Mesenchymal stem cell (in vitro differentiated cells and primary cell): ENCODE measurements around the gene FAT1.

Experiments
- DNase-seq: peaks from one replicate; pipeline ENCODE4 v3.0.0-alpha.2; 2013
- H2AFZ ChIP-seq: one replicate; pipeline ENCODE4 v1.6.1; 2013; ENCODE audit warnings: low read depth, mild to moderate bottlenecking, control low read depth, inconsistent platforms, low read length, moderate library complexity
- H2AK5ac ChIP-seq: 2 replicates; pipeline ENCODE4 v1.6.1; 2013; ENCODE audit warnings: low read length, moderate library complexity, mild to moderate bottlenecking, inconsistent platforms; ENCODE audit not compliant: severe bottlenecking
- H2BK120ac ChIP-seq: one replicate; pipeline ENCODE4 v1.6.1; 2013; ENCODE audit warnings: low read depth, mild to moderate bottlenecking, inconsistent platforms, low read length, moderate library complexity
- H2BK12ac ChIP-seq, 2 experiments: one replicate each; pipeline ENCODE4 v1.6.1; 2013; ENCODE audit warnings: inconsistent platforms in 2 of 2, low read length in 2 of 2, mild to moderate bottlenecking in 2 of 2, moderate library complexity in 2 of 2, control low read depth in 1 of 2
- H2BK15ac ChIP-seq: one replicate; pipeline ENCODE4 v1.6.1; 2013; ENCODE audit warnings: mild to moderate bottlenecking, low read depth, inconsistent platforms; ENCODE audit not compliant: poor library complexity, severe bottlenecking
- H2BK5ac ChIP-seq: 2 replicates; pipeline ENCODE4 v1.6.1; 2013; ENCODE audit warnings: low read depth, mild to moderate bottlenecking, low read length, control low read depth, inconsistent platforms; ENCODE audit not compliant: poor library complexity, severe bottlenecking
- H3K14ac ChIP-seq, 2 experiments: one replicate each; pipeline ENCODE4 v1.6.1; 2013; ENCODE audit warnings: inconsistent platforms in 2 of 2, low read length in 2 of 2, control low read depth in 1 of 2, mild to moderate bottlenecking in 1 of 2, moderate library complexity in 1 of 2
- H3K18ac ChIP-seq, 2 experiments: one replicate each; pipeline ENCODE4 v1.6.1; 2013; ENCODE audit warnings: inconsistent platforms in 2 of 2, low read length in 2 of 2, control low read depth in 1 of 2, low read depth in 1 of 2, mild to moderate bottlenecking in 1 of 2
- H3K23ac ChIP-seq, 2 experiments: one replicate each; pipeline ENCODE4 v1.6.1; 2013; ENCODE audit warnings: inconsistent platforms in 2 of 2, low read length in 2 of 2, mild to moderate bottlenecking in 2 of 2, moderate library complexity in 2 of 2, control low read depth in 1 of 2
- H3K27ac ChIP-seq: 2 replicates; pipeline ENCODE4 v1.5.1; 2013; ENCODE audit warnings: mild to moderate bottlenecking, moderate library complexity, low read length, control low read depth, inconsistent platforms; ENCODE audit not compliant: poor library complexity, severe bottlenecking
- H3K27me3 ChIP-seq, 2 experiments: 2 replicates each; pipeline versions ENCODE4 v1.6.1 to v1.7.0; 2013; ENCODE audit warnings: low read length in 2 of 2, mild to moderate bottlenecking in 2 of 2, moderate library complexity in 2 of 2, control low read depth in 1 of 2, inconsistent platforms in 1 of 2; ENCODE audit not compliant: control insufficient read depth in 1 of 2, insufficient read depth in 1 of 2
- H3K36me3 ChIP-seq, 2 experiments: 2 replicates each; pipeline versions ENCODE4 v1.6.1 to v1.7.0; 2013; ENCODE audit warnings: low read length in 2 of 2, control low read depth in 1 of 2, inconsistent platforms in 1 of 2, low read depth in 1 of 2, mild to moderate bottlenecking in 1 of 2; ENCODE audit not compliant: insufficient read depth in 2 of 2, control insufficient read depth in 1 of 2
- H3K4ac ChIP-seq, 2 experiments: one replicate each; pipeline ENCODE4 v1.6.1; 2013; ENCODE audit warnings: inconsistent platforms in 2 of 2, low read length in 2 of 2, mild to moderate bottlenecking in 2 of 2, moderate library complexity in 2 of 2, control low read depth in 1 of 2, low read depth in 1 of 2
- H3K4me1 ChIP-seq: 2 replicates; pipeline ENCODE4 v1.6.1; 2013; ENCODE audit warnings: low read depth, low read length, control low read depth; ENCODE audit not compliant: control insufficient read depth, insufficient read depth
- H3K4me2 ChIP-seq: 2 replicates; pipeline ENCODE4 v1.6.1; 2013; ENCODE audit warnings: low read length, mild to moderate bottlenecking, inconsistent platforms; ENCODE audit not compliant: poor library complexity, severe bottlenecking
- H3K4me3 ChIP-seq, 2 experiments: 2 replicates each; pipeline versions ENCODE4 v1.5.1 to v1.7.0; 2013; ENCODE audit warnings: low read length in 2 of 2, mild to moderate bottlenecking in 2 of 2, control low read depth in 1 of 2, low read depth in 1 of 2; ENCODE audit not compliant: insufficient read depth in 1 of 2
- H3K79me1 ChIP-seq: replicated peaks from 2 replicates; pipeline ENCODE4 v1.6.1; 2013; ENCODE audit warnings: mild to moderate bottlenecking, control low read depth, low read length, inconsistent platforms; ENCODE audit not compliant: poor library complexity, severe bottlenecking
- H3K9ac ChIP-seq: 2 replicates; pipeline ENCODE4 v1.7.0; 2013; ENCODE audit warnings: mild to moderate bottlenecking, low read length, moderate library complexity
- H3K9me3 ChIP-seq: 2 replicates; pipeline ENCODE4 v1.7.0; 2013; ENCODE audit warnings: mild to moderate bottlenecking, low read length; ENCODE audit not compliant: control insufficient read depth
- H4K8ac ChIP-seq: one replicate; pipeline ENCODE4 v1.6.1; 2013; ENCODE audit warnings: inconsistent platforms, mild to moderate bottlenecking, low read length, moderate library complexity
- H4K91ac ChIP-seq: one replicate; pipeline ENCODE4 v1.6.1; 2013; ENCODE audit warnings: mild to moderate bottlenecking, low read length, inconsistent platforms
- WGBS: methylation state at CpG from one replicate; pipeline ENCODE4 v1.1.7; 2013; ENCODE audit warnings: mixed read lengths; 5-methylcytosine and 5-hydroxymethylcytosine counted together

The FAT1 gene

GRCh38 chr4:186653969-186654368 lies 69.7 kb downstream of the FAT1 start:
- Histone ChIP-seq H3K4me3 (no peak overlapping the region), H3K36me3 (peaks cover 30 to 70% of the 10 kb centered on the region in 2 experiments), H3K23ac (no peak overlapping the region), H3K27ac (no peak overlapping the region), H2BK120ac (no peak overlapping the region), H3K79me1 (peaks cover 7% of the 10 kb centered on the region), H3K18ac (no peak overlapping the region), H3K4me2 (no peak overlapping the region), H4K8ac (no peak overlapping the region), H3K14ac (no peak overlapping the region), H3K4me1 (peaks cover 10% of the 10 kb centered on the region), H2AK5ac (no peak overlapping the region), H3K9me3 (no peaks in the 10 kb centered on the region), H3K4ac (no peak overlapping the region), H2BK12ac (no peak overlapping the region), H2BK15ac (no peak overlapping the region), H2AFZ (no peak overlapping the region), H3K9ac (no peak overlapping the region), H4K91ac (no peak overlapping the region), H2BK5ac (no peak overlapping the region), H3K27me3 (no peaks in the 10 kb centered on the region)
- peak; percentile 35 for DNase-seq
- WGBS = 54% methylated on average over 3 of the region's 3 CpGs

GRCh38 chr4:186651624-186652023 lies 72.0 kb downstream of the FAT1 start:
- Histone ChIP-seq H3K4me1 (peaks cover 11% of the 10 kb centered on the region), H3K9ac (no peak overlapping the region), H4K91ac (no peak overlapping the region), H3K27ac (no peak overlapping the region), H3K4ac (no peak overlapping the region), H3K4me2 (no peak overlapping the region), H3K9me3 (no peaks in the 10 kb centered on the region), H2BK120ac (no peak overlapping the region), H3K79me1 (peaks cover 13% of the 10 kb centered on the region), H2BK12ac (no peak overlapping the region), H2BK15ac (no peak overlapping the region), H3K4me3 (no peak overlapping the region), H2AFZ (no peak overlapping the region), H2AK5ac (no peak overlapping the region), H4K8ac (peak overlapping the region; percentile 8), H3K14ac (no peak overlapping the region), H2BK5ac (no peak overlapping the region), H3K23ac (no peak overlapping the region), H3K18ac (no peak overlapping the region), H3K36me3 (peaks cover 28 to 74% of the 10 kb centered on the region in 2 experiments), H3K27me3 (no peaks in the 10 kb centered on the region)
- 97% methylated on average over 21 of the region's 21 CpGs for WGBS
- DNase-seq = no peak

- no peak overlapping the region for H2BK12ac ChIP-seq
- no peaks in the 10 kb centered on the region for H3K9me3 ChIP-seq
- no peak overlapping the region for H3K4ac ChIP-seq
- no peak overlapping the region for H3K18ac ChIP-seq
- H3K14ac ChIP-seq = no peak overlapping the region
- no peak overlapping the region for H3K9ac ChIP-seq
- peaks cover 11% of the 10 kb centered on the region for H3K4me1 ChIP-seq
- H2BK5ac ChIP-seq = no peak overlapping the region
- peaks cover 28 to 71% of the 10 kb centered on the region in 2 experiments for H3K36me3 ChIP-seq
- H4K91ac ChIP-seq = no peak overlapping the region
- H2AFZ ChIP-seq = no peak overlapping the region
- H3K27me3 ChIP-seq = no peaks in the 10 kb centered on the region
- no peak overlapping the region for H3K4me3 ChIP-seq
- no peak for DNase-seq
- H4K8ac ChIP-seq = no peak overlapping the region
- 98% methylated on average over 5 of the region's 5 CpGs for WGBS
- H2AK5ac ChIP-seq = no peak overlapping the region
- no peak overlapping the region for H2BK120ac ChIP-seq
- H3K27ac ChIP-seq = no peak overlapping the region
- no peak overlapping the region for H3K23ac ChIP-seq
- H3K4me2 ChIP-seq = no peak overlapping the region
- no peak overlapping the region for H2BK15ac ChIP-seq
- H3K79me1 ChIP-seq = peaks cover 14% of the 10 kb centered on the region
Observed at GRCh38 chr4:186651181-186651603, 72.5 kb downstream of the FAT1 start.

- Histone ChIP-seq H2AK5ac (no peak overlapping the region), H2BK120ac (no peak overlapping the region), H3K79me1 (peaks cover 14% of the 10 kb centered on the region), H3K9ac (no peak overlapping the region), H3K4me3 (no peak overlapping the region), H2BK12ac (no peak overlapping the region), H3K9me3 (no peaks in the 10 kb centered on the region), H3K18ac (no peak overlapping the region), H3K14ac (no peak overlapping the region), H4K8ac (no peak overlapping the region), H3K4me2 (no peak overlapping the region), H4K91ac (no peak overlapping the region), H2BK15ac (no peak overlapping the region), H3K4ac (no peak overlapping the region), H2BK5ac (no peak overlapping the region), H3K27ac (no peak overlapping the region), H2AFZ (no peak overlapping the region), H3K36me3 (peaks cover 23 to 65% of the 10 kb centered on the region in 2 experiments), H3K27me3 (no peaks in the 10 kb centered on the region), H3K23ac (no peak overlapping the region), H3K4me1 (peaks cover 11% of the 10 kb centered on the region)
- no peak for DNase-seq
- 100% methylated on average over 1 of the region's 3 CpGs for WGBS
Observed at GRCh38 chr4:186650401-186651180, 73.1 kb downstream of the FAT1 start.
